HepG2 (cell line): ENCODE data around the gene MYH9. TPM values are rescaled to one million over a fixed set of nuclear protein-coding genes. Genes with fewer than 3 reads are reported as not detected.

Experiments used
- ELF3 ChIP-seq: IDR thresholded peaks from 2 replicates; pipeline ENCODE4 v1.6.1; 2016; ENCODE audit warnings: missing genetic modification reagents, missing compliant biosample characterization
- EP300 ChIP-seq, 3 experiments: sonication (generic) in 1 of 3; formaldehyde crosslinking in 1 of 3; IDR thresholded peaks; 2 replicates each; pipeline versions ENCODE4 v1.5.1 to v1.6.1; 2011 to 2020; ENCODE audit warnings: low read depth in 2 of 3, low read length in 2 of 3, borderline replicate concordance in 1 of 3, improper control_type of control experiment in 1 of 3, mild to moderate bottlenecking in 1 of 3, missing genetic modification reagents in 1 of 3, moderate library complexity in 1 of 3
- FOXC1 ChIP-seq: sonication (generic); formaldehyde crosslinking; IDR thresholded peaks from 2 replicates; pipeline ENCODE4 v1.8.0; 2022; ENCODE audit warnings: mild to moderate bottlenecking, missing genetic modification reagents, borderline replicate concordance
- GFI1 ChIP-seq: sonication (generic); formaldehyde crosslinking; IDR thresholded peaks from 2 replicates; pipeline ENCODE4 v1.5.0; 2020; ENCODE audit warnings: missing genetic modification reagents, mild to moderate bottlenecking, borderline replicate concordance
- HNF4A ChIP-seq: sonication (generic); formaldehyde crosslinking; IDR thresholded peaks from 2 replicates; pipeline ENCODE4 v1.4.0; 2020; ENCODE audit warnings: missing genetic modification reagents
- MIER3 ChIP-seq: IDR thresholded peaks from 2 replicates; pipeline ENCODE4 v1.6.1; 2016; ENCODE audit warnings: missing compliant biosample characterization, borderline replicate concordance
- NFIC ChIP-seq: IDR thresholded peaks from 2 replicates; pipeline ENCODE4 v1.6.1; 2012; ENCODE audit warnings: mild to moderate bottlenecking, low read length, inconsistent platforms
- NR3C1 ChIP-seq: sonication (generic); formaldehyde crosslinking; IDR thresholded peaks from 2 replicates; pipeline ENCODE4 v1.4.0; 2020; ENCODE audit warnings: missing genetic modification reagents
- RFX3 ChIP-seq: IDR thresholded peaks from 2 replicates; pipeline ENCODE4 v1.6.1; 2016; ENCODE audit warnings: missing biosample characterization, missing genetic modification reagents
- SCMH1 ChIP-seq: sonication (generic); formaldehyde crosslinking; IDR thresholded peaks from 2 replicates; pipeline ENCODE4 v1.9.0; 2021; ENCODE audit warnings: missing genetic modification reagents, mild to moderate bottlenecking, borderline replicate concordance
- SOX6 ChIP-seq, 2 experiments: fragments of 450-650 bp in 1 of 2; sonication (generic) in 1 of 2; formaldehyde crosslinking in 1 of 2; IDR thresholded peaks; 2 replicates each; pipeline versions ENCODE4 v1.4.0 to v1.6.1; 2017 to 2020; ENCODE audit warnings: antibody characterized with exemption in 1 of 2, mild to moderate bottlenecking in 1 of 2, missing genetic modification reagents in 1 of 2
- SSRP1 ChIP-seq: IDR thresholded peaks from 2 replicates; pipeline ENCODE4 v1.6.1; 2016; ENCODE audit warnings: control low read depth
- ZNF232 ChIP-seq: sonication (generic); formaldehyde crosslinking; IDR thresholded peaks from 2 replicates; pipeline ENCODE4 v1.4.0; 2020; ENCODE audit warnings: missing genetic modification reagents, borderline replicate concordance
- ZNF367 ChIP-seq: sonication (generic); formaldehyde crosslinking; IDR thresholded peaks from 2 replicates; pipeline ENCODE4 v1.4.0; 2020; ENCODE audit warnings: missing genetic modification reagents, borderline replicate concordance
- ZNF451 ChIP-seq: sonication (generic); formaldehyde crosslinking; IDR thresholded peaks from 2 replicates; pipeline ENCODE4 v1.5.0; 2020; ENCODE audit warnings: mild to moderate bottlenecking, missing genetic modification reagents
- ZNF891 ChIP-seq: sonication (generic); formaldehyde crosslinking; IDR thresholded peaks from 2 replicates; pipeline ENCODE4 v1.5.0; 2020; ENCODE audit warnings: mild to moderate bottlenecking, missing genetic modification reagents
- polyA plus RNA-seq, 8 experiments: library from polyadenylated mRNA; depleted of rRNA in 3 of 8; stranded (reverse) in 7 of 8; unstranded in 1 of 8; fragments of >200 nt; fragmentation: Illumina TruSeq in 4 of 8; extraction: Trizol in 4 of 8; gene quantifications; 2 replicates each; pipeline versions ENCODE4 v1.2.1 to v1.2.3, GENCODE V29; 2011 to 2016; ENCODE audit warnings: low read depth in 4 of 8, missing spikeins in 1 of 8, mixed read lengths in 1 of 8; ENCODE audit not compliant: insufficient read depth in 1 of 8
- total RNA-seq, 5 experiments: library from RNA; depleted of rRNA; stranded (reverse); fragments of >200 nt; fragmentation: Illumina TruSeq; extraction: Trizol; gene quantifications; 2 replicates each; pipeline ENCODE4 v1.2.3, GENCODE V29; 2016; ENCODE audit warnings: low read depth in 1 of 5
- TF ChIP-seq, protein P1 (sequence below): sonication (generic); formaldehyde crosslinking; IDR thresholded peaks from 2 replicates; pipeline ENCODE4 v1.8.1; 2023; ENCODE audit warnings: mild to moderate bottlenecking, moderate library complexity, missing genetic modification reagents
- TF ChIP-seq, protein P2 (sequence below), 2 experiments: sonication (generic) in 1 of 2; formaldehyde crosslinking in 1 of 2; IDR thresholded peaks; 2 replicates each; pipeline versions ENCODE4 v1.4.0 to v1.6.1; 2018 to 2020; ENCODE audit warnings: missing genetic modification reagents in 2 of 2, borderline replicate concordance in 1 of 2, low read depth in 1 of 2, mild to moderate bottlenecking in 1 of 2, missing biosample characterization in 1 of 2
- TF ChIP-seq, protein P3 (sequence below): sonication (generic); formaldehyde crosslinking; IDR thresholded peaks from 2 replicates; pipeline ENCODE4 v1.4.0; 2020; ENCODE audit warnings: missing genetic modification reagents
- TF ChIP-seq, protein P4 (sequence below): sonication (generic); formaldehyde crosslinking; IDR thresholded peaks from 2 replicates; pipeline ENCODE4 v1.5.0; 2020; ENCODE audit warnings: mild to moderate bottlenecking, missing genetic modification reagents, moderate library complexity
- TF ChIP-seq, protein P5 (sequence below): sonication (generic); formaldehyde crosslinking; IDR thresholded peaks from 2 replicates; pipeline ENCODE4 v1.4.0; 2020; ENCODE audit warnings: missing genetic modification reagents

The MYH9 gene
- total and polyA plus RNA-seq, 2 of the 13 experiments (the other 11 are each of a cell fraction or from before 2014, with no cell fraction given): 50.7 to 98.5 TPM

DNA sequence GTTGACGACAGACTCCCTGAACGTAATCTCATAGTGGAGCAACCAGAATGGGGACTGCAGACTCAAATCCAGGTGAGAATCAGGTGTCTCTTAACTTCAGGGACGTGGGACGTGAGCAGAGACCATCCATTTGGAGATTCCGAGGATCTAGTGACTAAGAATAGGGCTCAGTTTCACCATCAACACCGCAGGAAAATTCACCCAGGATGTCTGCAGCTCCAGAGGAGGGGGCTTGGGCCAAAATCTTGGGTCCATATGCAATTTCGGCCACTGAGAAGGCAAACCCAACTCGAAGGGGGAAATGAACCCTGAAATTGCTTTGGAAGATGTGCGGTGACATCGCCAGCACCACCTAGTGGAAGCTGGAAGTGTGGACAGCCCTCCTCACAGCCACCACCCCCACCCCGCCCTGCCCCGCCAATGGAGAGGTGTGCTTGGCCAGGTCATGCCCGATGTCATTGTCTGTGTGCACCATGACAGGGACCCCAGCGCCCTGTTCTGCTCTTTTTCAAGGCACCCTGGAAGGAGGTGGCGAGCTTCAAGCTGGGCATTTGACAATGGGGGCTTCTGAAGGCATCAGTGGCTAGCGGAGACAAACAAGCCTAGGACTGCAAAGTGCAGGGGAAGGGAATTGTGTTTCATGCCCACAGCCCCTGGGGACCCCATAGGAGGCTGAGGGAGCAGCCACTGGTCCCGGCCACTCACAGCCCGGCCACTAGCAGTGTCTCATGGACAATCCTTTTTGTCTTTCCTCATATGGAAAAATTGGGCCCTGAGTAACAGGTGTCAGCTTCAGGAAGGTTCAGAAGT lies 110.1 kb downstream of the MYH9 start (continued):
- TF ChIP-seq RFX3 (no peak), NR3C1 (CRISPR knock-in tag) (no peak), MIER3 (CRISPR knock-in tag) (no peak), ZNF232 (CRISPR knock-in tag) (no peak), HNF4A (CRISPR knock-in tag) (peak; percentile 6; the same call in 1 of the 2 replicates), SOX6 (IDR thresholded peaks at IDR 0.05) (no peak), SOX6 (CRISPR knock-in tag; IDR thresholded peaks at IDR 0.05) (peak; percentile 39; the same call in 1 of the 2 replicates), GFI1 (CRISPR knock-in tag) (0 out of 2 replicates have a peak, but pooled peaks have one; percentile 38), FOXC1 (CRISPR knock-in tag) (no peak), ZNF891 (no peak), ELF3 (peak; percentile 59; the same call in 1 of the 2 replicates), NFIC (no peak), EP300 (IDR thresholded peaks at IDR 0.05; ENCODE audit: low read depth in 2 of 2, low read length in 2 of 2) (no peak), EP300 (CRISPR knock-in tag; IDR thresholded peaks at IDR 0.05; ENCODE audit: borderline replicate concordance) (no peak), SSRP1 (no peak), ZNF367 (CRISPR knock-in tag) (no peak), ZNF451 (CRISPR knock-in tag) (no peak), SCMH1 (no peak)
- TF ChIP-seq, protein P1, sequence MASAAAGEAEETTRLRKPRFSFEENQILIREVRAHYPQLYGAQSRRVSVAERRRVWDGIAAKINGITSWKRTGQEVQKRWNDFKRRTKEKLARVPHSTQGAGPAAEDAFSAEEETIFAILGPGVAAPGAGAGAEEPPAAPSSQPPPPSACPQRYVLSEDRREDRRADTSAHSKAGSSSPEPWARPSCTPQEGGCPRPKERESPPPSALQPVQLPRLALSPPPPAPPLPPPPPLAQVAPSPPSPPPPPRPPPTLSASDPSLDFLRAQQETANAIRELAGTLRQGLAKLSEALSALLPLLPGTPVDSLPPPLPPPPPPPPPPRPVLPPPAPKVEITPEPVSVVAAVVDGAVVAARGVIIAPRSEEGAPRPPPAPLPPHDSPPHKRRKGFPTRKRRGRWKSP (CRISPR knock-in tag): no peak
- TF ChIP-seq, protein P2, sequence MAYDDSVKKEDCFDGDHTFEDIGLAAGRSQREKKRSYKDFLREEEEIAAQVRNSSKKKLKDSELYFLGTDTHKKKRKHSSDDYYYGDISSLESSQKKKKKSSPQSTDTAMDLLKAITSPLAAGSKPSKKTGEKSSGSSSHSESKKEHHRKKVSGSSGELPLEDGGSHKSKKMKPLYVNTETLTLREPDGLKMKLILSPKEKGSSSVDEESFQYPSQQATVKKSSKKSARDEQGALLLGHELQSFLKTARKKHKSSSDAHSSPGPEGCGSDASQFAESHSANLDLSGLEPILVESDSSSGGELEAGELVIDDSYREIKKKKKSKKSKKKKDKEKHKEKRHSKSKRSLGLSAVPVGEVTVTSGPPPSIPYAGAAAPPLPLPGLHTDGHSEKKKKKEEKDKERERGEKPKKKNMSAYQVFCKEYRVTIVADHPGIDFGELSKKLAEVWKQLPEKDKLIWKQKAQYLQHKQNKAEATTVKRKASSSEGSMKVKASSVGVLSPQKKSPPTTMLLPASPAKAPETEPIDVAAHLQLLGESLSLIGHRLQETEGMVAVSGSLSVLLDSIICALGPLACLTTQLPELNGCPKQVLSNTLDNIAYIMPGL (CRISPR knock-in tag; IDR thresholded peaks at IDR 0.05; ENCODE audit: borderline replicate concordance in 1 of 2, low read depth in 1 of 2): peak in 1 of 2 experiments; percentile 47; a peak in 1 of 4 replicates
- TF ChIP-seq, protein P3, sequence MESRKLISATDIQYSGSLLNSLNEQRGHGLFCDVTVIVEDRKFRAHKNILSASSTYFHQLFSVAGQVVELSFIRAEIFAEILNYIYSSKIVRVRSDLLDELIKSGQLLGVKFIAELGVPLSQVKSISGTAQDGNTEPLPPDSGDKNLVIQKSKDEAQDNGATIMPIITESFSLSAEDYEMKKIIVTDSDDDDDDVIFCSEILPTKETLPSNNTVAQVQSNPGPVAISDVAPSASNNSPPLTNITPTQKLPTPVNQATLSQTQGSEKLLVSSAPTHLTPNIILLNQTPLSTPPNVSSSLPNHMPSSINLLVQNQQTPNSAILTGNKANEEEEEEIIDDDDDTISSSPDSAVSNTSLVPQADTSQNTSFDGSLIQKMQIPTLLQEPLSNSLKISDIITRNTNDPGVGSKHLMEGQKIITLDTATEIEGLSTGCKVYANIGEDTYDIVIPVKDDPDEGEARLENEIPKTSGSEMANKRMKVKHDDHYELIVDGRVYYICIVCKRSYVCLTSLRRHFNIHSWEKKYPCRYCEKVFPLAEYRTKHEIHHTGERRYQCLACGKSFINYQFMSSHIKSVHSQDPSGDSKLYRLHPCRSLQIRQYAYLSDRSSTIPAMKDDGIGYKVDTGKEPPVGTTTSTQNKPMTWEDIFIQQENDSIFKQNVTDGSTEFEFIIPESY (CRISPR knock-in tag): peak; percentile 77
- TF ChIP-seq, protein P4, sequence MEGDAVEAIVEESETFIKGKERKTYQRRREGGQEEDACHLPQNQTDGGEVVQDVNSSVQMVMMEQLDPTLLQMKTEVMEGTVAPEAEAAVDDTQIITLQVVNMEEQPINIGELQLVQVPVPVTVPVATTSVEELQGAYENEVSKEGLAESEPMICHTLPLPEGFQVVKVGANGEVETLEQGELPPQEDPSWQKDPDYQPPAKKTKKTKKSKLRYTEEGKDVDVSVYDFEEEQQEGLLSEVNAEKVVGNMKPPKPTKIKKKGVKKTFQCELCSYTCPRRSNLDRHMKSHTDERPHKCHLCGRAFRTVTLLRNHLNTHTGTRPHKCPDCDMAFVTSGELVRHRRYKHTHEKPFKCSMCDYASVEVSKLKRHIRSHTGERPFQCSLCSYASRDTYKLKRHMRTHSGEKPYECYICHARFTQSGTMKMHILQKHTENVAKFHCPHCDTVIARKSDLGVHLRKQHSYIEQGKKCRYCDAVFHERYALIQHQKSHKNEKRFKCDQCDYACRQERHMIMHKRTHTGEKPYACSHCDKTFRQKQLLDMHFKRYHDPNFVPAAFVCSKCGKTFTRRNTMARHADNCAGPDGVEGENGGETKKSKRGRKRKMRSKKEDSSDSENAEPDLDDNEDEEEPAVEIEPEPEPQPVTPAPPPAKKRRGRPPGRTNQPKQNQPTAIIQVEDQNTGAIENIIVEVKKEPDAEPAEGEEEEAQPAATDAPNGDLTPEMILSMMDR (CRISPR knock-in tag): peak; percentile 82
- TF ChIP-seq, protein P5, sequence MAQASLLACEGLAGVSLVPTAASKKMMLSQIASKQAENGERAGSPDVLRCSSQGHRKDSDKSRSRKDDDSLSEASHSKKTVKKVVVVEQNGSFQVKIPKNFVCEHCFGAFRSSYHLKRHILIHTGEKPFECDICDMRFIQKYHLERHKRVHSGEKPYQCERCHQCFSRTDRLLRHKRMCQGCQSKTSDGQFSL (CRISPR knock-in tag): peak; percentile 73; the same call in 1 of the 2 replicates
